Stimulated activated naive B cell treated with anti-CD40 and anti-IgM and Interleukin-4, amounts not matched to agents 10 μg/mL and 1 μg/mL and 100 μg/mL, for 72 hours (primary cell): Measurements from ENCODE around the gene GASK1A.
"Not testable (repeated sequence)": the region's sequence is repeated elsewhere in the genome, so short reads cannot be mapped to it uniquely, and the experiment has no call there.

ENCODE experiments used
- ATAC-seq, 2 donors: fragments of 150-1000 bp; cut with Tn5 transposase; replicated peaks; 2 replicates each; pipeline ENCODE4 v1.10.0; 2021; ENCODE audit warnings: moderate library complexity in 1 of 2
- DNase-seq: peaks from one replicate; pipeline ENCODE4 v3.0.0; 2021
- H3K27ac Mint-ChIP-seq: one replicate; pipeline ENCODE4 v1.8.0; 2022; ENCODE audit warnings: mild to moderate bottlenecking, mixed read lengths
- H3K27me3 Mint-ChIP-seq, 2 donors: one replicate each; pipeline ENCODE4 v1.8.0; 2022; ENCODE audit warnings: mixed read lengths in 2 of 2
- H3K36me3 Mint-ChIP-seq, 2 donors: one replicate each; pipeline ENCODE4 v1.8.0; 2022; ENCODE audit warnings: mixed read lengths in 2 of 2, mild to moderate bottlenecking in 1 of 2
- H3K4me1 Mint-ChIP-seq, 2 donors: one replicate each; pipeline ENCODE4 v1.8.0; 2022; ENCODE audit warnings: mixed read lengths in 2 of 2, mild to moderate bottlenecking in 1 of 2
- H3K4me3 Mint-ChIP-seq, 2 donors: one replicate each; pipeline ENCODE4 v1.8.0; 2022; ENCODE audit warnings: mild to moderate bottlenecking in 2 of 2, mixed read lengths in 2 of 2, moderate library complexity in 1 of 2
- H3K9me3 Mint-ChIP-seq, 2 donors: one replicate each; pipeline ENCODE4 v1.8.0; 2022; ENCODE audit warnings: mixed read lengths in 2 of 2, mild to moderate bottlenecking in 1 of 2

Gene GASK1A

GRCh38 chr3:43036621-43037423 is 57.7 kb downstream of the GASK1A start:
- Mint-ChIP-seq H3K9me3 (no peaks in the 10 kb centered on the region), H3K27me3 (peaks cover 6 to 9% of the 10 kb centered on the region in 2 donors), H3K36me3 (no peaks in the 10 kb centered on the region), H3K4me1 (peaks cover 3 to 5% of the 10 kb centered on the region in 2 donors), H3K27ac (no peak overlapping the region), H3K4me3 (no peak overlapping the region)
- DNase-seq (no peak), ATAC-seq (no peak)

- DNase-seq (no peak), ATAC-seq (peak in 1 of 2 donors; percentile 38)
- H3K4me3 Mint-ChIP-seq, result no peak overlapping the region
- no peaks in the 10 kb centered on the region for H3K36me3 Mint-ChIP-seq
- no peak overlapping the region for H3K27ac Mint-ChIP-seq
- no peaks in the 10 kb centered on the region for H3K9me3 Mint-ChIP-seq
- H3K4me1 Mint-ChIP-seq, result peaks cover 3 to 5% of the 10 kb centered on the region in 2 donors
- peaks cover 6 to 9% of the 10 kb centered on the region in 2 donors for H3K27me3 Mint-ChIP-seq
These were observed 58.9 kb downstream of the GASK1A start for GRCh38 chr3:43038010-43038409.

DNA sequence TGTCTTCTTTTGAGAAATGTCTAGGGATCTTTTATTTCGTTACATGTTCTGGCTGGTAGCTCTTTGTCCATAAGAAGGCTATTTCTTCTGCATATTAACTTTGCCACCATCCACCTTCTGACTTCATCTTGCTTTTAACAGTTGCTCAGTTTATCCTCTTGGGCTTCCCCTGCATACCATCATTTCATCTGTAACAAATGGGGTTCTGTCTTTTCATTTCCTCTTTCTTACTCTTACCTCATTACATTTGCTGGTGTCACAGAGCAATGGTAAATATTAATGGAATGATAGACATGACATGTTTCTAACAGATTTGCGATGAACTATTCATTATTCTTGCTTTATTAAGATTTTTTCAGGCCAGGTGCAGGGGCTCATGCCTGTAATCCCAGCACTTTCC is 62.4 kb downstream of the GASK1A start:
- H3K4me1 Mint-ChIP-seq, result peaks cover 3 to 5% of the 10 kb centered on the region in 2 donors
- ATAC-seq (no peak), DNase-seq (no peak)
- H3K27me3 Mint-ChIP-seq, result peaks cover 4 to 6% of the 10 kb centered on the region in 2 donors
- H3K9me3 Mint-ChIP-seq, result peaks cover 11 to 14% of the 10 kb centered on the region in 2 donors
- peaks cover 0 to 4% of the 10 kb centered on the region in 2 donors for H3K36me3 Mint-ChIP-seq
- H3K27ac Mint-ChIP-seq, result no peak overlapping the region
- no peak overlapping the region for H3K4me3 Mint-ChIP-seq

GRCh38 chr3:43043071-43043766 is 64.1 kb downstream of the GASK1A start:
- ATAC-seq (no peak), DNase-seq (no peak)
- Mint-ChIP-seq H3K4me3 (no peak overlapping the region), H3K9me3 (peaks cover 18 to 23% of the 10 kb centered on the region in 2 donors), H3K27ac (no peak overlapping the region), H3K27me3 (peaks cover 6 to 11% of the 10 kb centered on the region in 2 donors), H3K4me1 (peaks cover 3 to 5% of the 10 kb centered on the region in 2 donors), H3K36me3 (peaks cover 4 to 6% of the 10 kb centered on the region in 2 donors)

DNA sequence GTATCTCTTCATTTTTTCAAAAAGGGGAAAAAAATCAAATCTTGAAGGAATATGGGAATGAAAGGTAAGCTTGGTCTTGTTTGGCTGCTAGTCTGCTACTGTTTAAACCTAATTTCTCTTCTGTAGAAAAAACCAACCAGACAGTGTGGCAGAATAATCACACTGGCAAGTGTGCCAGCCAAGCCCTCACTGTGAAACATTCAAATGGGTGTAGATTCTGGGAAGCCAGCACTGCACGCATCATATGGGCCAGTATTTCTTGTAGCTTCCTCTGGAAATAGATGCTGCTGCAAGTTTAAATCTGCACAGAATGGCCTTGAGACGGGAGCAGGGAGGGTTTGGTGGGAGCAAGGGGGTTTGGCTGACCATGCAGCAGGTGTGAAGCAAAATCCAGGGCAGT is 64.7 kb downstream of the GASK1A start:
- DNase-seq (no peak), ATAC-seq (no peak)
- Mint-ChIP-seq H3K4me1 (peaks cover 0 to 3% of the 10 kb centered on the region in 2 donors), H3K27me3 (peaks cover 6 to 13% of the 10 kb centered on the region in 2 donors), H3K27ac (no peak overlapping the region), H3K9me3 (peaks cover 21 to 27% of the 10 kb centered on the region in 2 donors), H3K4me3 (no peak overlapping the region), H3K36me3 (peaks cover 4 to 6% of the 10 kb centered on the region in 2 donors)

DNA sequence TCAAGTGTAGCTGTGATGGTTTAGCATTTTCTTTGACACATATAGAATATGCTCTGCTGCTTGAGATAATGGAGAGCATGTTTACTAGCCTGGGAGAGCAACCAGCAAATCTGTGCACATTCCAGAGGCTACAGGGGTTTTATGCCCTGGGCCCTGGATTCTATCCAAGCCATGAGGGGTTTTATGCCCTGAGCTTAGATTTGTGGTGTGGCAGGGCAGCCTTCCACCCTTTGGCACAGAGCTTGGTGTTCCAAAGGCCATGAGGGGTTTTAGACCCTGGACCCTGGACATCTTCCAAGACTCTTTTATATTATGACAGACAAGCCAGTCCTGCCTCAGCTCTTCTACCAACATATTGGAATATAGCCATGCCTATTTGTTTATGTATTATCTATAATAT is 66.0 kb downstream of the GASK1A start:
- not testable (repeated sequence) for DNase-seq, H3K27me3 Mint-ChIP-seq, H3K4me3 Mint-ChIP-seq, H3K4me1 Mint-ChIP-seq, H3K27ac Mint-ChIP-seq, H3K36me3 Mint-ChIP-seq, ATAC-seq
- H3K9me3 Mint-ChIP-seq, result peaks cover 23 to 30% of the 10 kb centered on the region in 2 donors

GRCh38 chr3:43046583-43046982 is 67.5 kb downstream of the GASK1A start:
- peaks cover 2 to 9% of the 10 kb centered on the region in 2 donors for H3K27me3 Mint-ChIP-seq
- H3K4me3 Mint-ChIP-seq, result no peak overlapping the region
- peaks cover 30 to 39% of the 10 kb centered on the region in 2 donors for H3K9me3 Mint-ChIP-seq
- H3K36me3 Mint-ChIP-seq, result peaks cover 5 to 11% of the 10 kb centered on the region in 2 donors
- peaks cover 0 to 2% of the 10 kb centered on the region in 2 donors for H3K4me1 Mint-ChIP-seq
- H3K27ac Mint-ChIP-seq, result no peak overlapping the region
- no peak for DNase-seq
- ATAC-seq, result no peak

DNA sequence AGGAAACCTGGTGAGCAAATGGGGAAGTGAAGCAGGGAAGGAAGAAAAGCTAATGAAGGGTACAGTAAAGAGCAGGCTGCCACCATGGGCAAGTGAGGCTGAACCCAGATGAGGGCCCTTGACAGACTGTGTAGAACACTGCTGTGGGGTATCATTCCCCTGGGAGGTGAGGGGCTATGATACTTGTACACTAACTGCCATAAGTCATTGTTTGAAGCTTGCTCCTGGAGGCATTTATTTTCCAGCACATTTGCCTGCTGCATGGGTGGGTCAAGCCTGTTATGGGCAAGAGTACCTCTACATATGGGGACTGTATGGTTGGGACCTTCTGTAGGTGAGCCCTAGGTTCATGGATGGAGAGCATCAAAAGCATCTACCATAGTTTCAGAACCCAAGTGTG is 69.4 kb downstream of the GASK1A start:
- Mint-ChIP-seq H3K4me1 (no peaks in the 10 kb centered on the region), H3K27ac (no peak overlapping the region), H3K4me3 (no peak overlapping the region), H3K36me3 (peaks cover 7 to 16% of the 10 kb centered on the region in 2 donors), H3K9me3 (peaks cover 35 to 50% of the 10 kb centered on the region in 2 donors), H3K27me3 (peaks cover 8 to 16% of the 10 kb centered on the region in 2 donors)
- DNase-seq (no peak), ATAC-seq (no peak)

DNA sequence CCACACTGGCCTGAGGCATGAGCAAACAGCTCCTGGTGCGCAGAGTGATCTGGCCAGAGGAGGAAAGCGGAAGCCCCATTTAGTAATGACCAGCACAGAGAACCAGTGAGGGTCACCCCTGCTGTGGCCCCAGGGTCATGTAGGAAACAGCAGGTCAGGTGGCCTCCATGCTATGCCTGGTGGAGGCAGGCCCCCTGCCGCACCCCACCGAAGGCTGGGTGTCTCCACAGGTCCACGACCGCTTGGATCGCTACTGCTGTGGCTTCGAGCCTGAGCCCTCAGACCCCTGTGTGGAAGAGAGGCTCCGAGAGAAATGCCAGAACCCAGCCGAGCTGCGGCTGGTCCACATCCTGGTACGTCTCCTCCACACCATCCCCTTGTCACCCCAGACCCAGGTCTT is 74.2 kb downstream of the GASK1A start:
- no peaks in the 10 kb centered on the region for H3K4me1 Mint-ChIP-seq
- peaks cover 16 to 26% of the 10 kb centered on the region in 2 donors for H3K9me3 Mint-ChIP-seq
- H3K27ac Mint-ChIP-seq, result no peak overlapping the region
- ATAC-seq (no peak), DNase-seq (no peak)
- H3K36me3 Mint-ChIP-seq, result peaks cover 4 to 10% of the 10 kb centered on the region in 2 donors
- no peak overlapping the region for H3K4me3 Mint-ChIP-seq
- H3K27me3 Mint-ChIP-seq, result peaks cover 8 to 11% of the 10 kb centered on the region in 2 donors

DNA sequence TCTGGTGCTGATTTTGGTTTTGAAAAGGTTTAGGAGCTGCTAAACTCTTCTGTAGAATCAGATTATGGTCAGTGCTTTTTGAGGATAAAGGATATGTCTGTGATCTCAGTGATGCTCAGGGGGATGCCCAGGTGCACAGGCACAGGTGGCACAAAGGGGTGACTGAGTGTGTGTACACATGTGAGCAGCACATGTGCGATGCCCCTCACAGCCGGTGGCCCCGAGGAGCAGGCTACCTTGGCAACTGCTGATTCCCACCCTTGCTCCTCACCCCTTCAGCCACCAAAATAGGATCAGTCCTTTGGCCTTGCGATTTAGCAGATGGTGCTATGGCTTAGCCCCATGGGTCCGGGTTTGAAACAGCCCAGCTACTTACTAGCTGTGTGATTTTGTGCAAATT is 75.6 kb downstream of the GASK1A start:
- ATAC-seq (no peak), DNase-seq (no peak)
- no peaks in the 10 kb centered on the region for H3K4me1 Mint-ChIP-seq
- no peak overlapping the region for H3K4me3 Mint-ChIP-seq
- peaks cover 4 to 10% of the 10 kb centered on the region in 2 donors for H3K36me3 Mint-ChIP-seq
- H3K9me3 Mint-ChIP-seq, result peaks cover 12 to 20% of the 10 kb centered on the region in 2 donors
- H3K27ac Mint-ChIP-seq, result no peak overlapping the region
- peaks cover 8 to 10% of the 10 kb centered on the region in 2 donors for H3K27me3 Mint-ChIP-seq

DNA sequence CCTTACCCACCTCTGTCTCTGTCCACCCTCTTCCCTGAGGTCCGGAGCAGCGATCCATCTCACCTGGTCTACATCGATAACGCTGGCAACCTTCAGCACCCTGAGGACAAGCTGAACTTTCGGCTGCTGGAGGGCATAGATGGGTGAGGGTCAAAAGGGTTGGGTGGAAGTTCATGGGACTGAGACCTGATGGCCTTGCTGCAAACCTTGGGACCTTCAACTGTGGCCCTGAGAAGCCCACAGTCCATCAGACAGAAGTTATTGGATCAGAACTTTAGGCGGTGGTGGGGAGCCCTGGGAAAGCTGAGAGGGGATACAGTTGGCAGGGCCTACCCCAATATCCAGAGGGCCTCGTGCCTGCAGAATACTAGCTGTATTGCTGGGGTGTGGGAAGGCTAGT is 76.3 kb downstream of the GASK1A start:
- Mint-ChIP-seq H3K4me3 (no peak overlapping the region), H3K36me3 (peaks cover 4 to 9% of the 10 kb centered on the region in 2 donors)
- no peak for ATAC-seq

GRCh38 chr3:43055806-43056770 is 77.0 kb downstream of the GASK1A start:
- peaks cover 5 to 13% of the 10 kb centered on the region in 2 donors for H3K9me3 Mint-ChIP-seq
- no peak overlapping the region for H3K4me3 Mint-ChIP-seq
- H3K27ac Mint-ChIP-seq, result no peak overlapping the region
- H3K4me1 Mint-ChIP-seq, result no peaks in the 10 kb centered on the region
- DNase-seq (no peak), ATAC-seq (no peak)
- H3K36me3 Mint-ChIP-seq, result peaks cover 3 to 5% of the 10 kb centered on the region in 2 donors
- peaks cover 8 to 10% of the 10 kb centered on the region in 2 donors for H3K27me3 Mint-ChIP-seq

More for the DNA sequence above, 76.3 kb downstream of the GASK1A start:
- Mint-ChIP-seq H3K27me3 (peaks cover 8 to 10% of the 10 kb centered on the region in 2 donors), H3K9me3 (peaks cover 9 to 17% of the 10 kb centered on the region in 2 donors), H3K27ac (no peak overlapping the region), H3K4me1 (no peaks in the 10 kb centered on the region)
- DNase-seq, result no peak

DNA sequence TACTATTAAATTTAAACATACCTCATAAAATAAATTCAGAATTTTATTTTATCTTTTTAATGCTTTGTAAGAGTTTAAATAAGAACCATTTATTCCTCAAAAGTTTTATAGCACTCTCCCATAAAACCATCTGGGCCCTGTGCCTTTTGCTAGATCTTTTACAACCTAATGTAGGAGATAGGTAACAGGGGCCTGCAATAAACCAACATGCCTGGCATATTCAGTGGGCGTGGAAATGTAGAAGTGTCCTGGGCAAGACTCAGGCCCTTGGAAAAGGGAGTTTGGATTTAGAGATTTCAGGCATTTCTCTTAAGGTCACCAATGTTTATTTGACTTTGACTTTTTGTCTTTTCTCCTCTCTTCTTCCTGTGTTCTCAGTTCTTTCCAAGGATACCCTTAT is 80.3 kb downstream of the GASK1A start:
- no peaks in the 10 kb centered on the region for H3K4me1 Mint-ChIP-seq
- no peak for DNase-seq
- no peak overlapping the region for H3K4me3 Mint-ChIP-seq
- no peak for ATAC-seq
- no peaks in the 10 kb centered on the region for H3K36me3 Mint-ChIP-seq
- H3K27me3 Mint-ChIP-seq, result peaks cover 0 to 3% of the 10 kb centered on the region in 2 donors
- H3K9me3 Mint-ChIP-seq, result no peaks in the 10 kb centered on the region
- H3K27ac Mint-ChIP-seq, result no peak overlapping the region
